Keratinocyte (primary cell): ENCODE data around the gene NHP2. TPM values are rescaled to one million over a fixed set of nuclear protein-coding genes. Genes with fewer than 3 reads are reported as not detected.

Source experiments
- DNase-seq: peaks from one replicate; pipeline ENCODE4 v3.0.0-alpha.2; 2011; ENCODE audit warnings: low read depth, missing footprints, low spot score
- FAIRE-seq: peaks from 2 replicates; lab custom pipeline; 2011; peaks lifted over from hg19 to GRCh38; lab: Jason Lieb, UNC
- H2AFZ ChIP-seq: 2 replicates; pipeline ENCODE4 v1.6.0; 2012; ENCODE audit warnings: low read length, control low read depth, inconsistent platforms; ENCODE audit not compliant: control insufficient read depth
- H3K27ac ChIP-seq: 2 replicates; pipeline ENCODE4 v1.5.1; 2011; ENCODE audit warnings: low read length; ENCODE audit not compliant: control insufficient read depth, insufficient read depth
- H3K27me3 ChIP-seq: 3 replicates; pipeline ENCODE4 v1.6.0; 2011; ENCODE audit warnings: low read length; ENCODE audit not compliant: control insufficient read depth, insufficient read depth; ENCODE audit errors: extremely low read depth
- H3K36me3 ChIP-seq, 2 experiments: 2 replicates in 1 of 2; 3 replicates in 1 of 2; pipeline ENCODE4 v1.5.1; 2011; ENCODE audit warnings: low read length in 2 of 2, mild to moderate bottlenecking in 1 of 2; ENCODE audit not compliant: control insufficient read depth in 2 of 2, insufficient read depth in 2 of 2; ENCODE audit errors: extremely low read depth in 1 of 2
- H3K4me1 ChIP-seq: 3 replicates; pipeline ENCODE4 v1.5.1; 2011; ENCODE audit warnings: low read length; ENCODE audit not compliant: control insufficient read depth, insufficient read depth; ENCODE audit errors: extremely low read depth
- H3K4me2 ChIP-seq: 3 replicates; pipeline ENCODE4 v1.6.0; 2011; ENCODE audit warnings: low read depth, low read length; ENCODE audit not compliant: control insufficient read depth, insufficient read depth; ENCODE audit errors: extremely low read depth
- H3K4me3 ChIP-seq, 3 experiments: fragments of 200-600 bp in 1 of 3; sonication (generic) in 1 of 3; 2 replicates in 2 of 3; 3 replicates in 1 of 3; pipeline ENCODE4 v1.5.1; 2011 to 2016; ENCODE audit warnings: low read length in 3 of 3, mild to moderate bottlenecking in 3 of 3, control low read depth in 2 of 3, inconsistent platforms in 1 of 3, low read depth in 1 of 3, mixed read lengths in 1 of 3, mixed run types in 1 of 3, moderate library complexity in 1 of 3; ENCODE audit not compliant: control insufficient read depth in 2 of 3, insufficient read depth in 2 of 3; ENCODE audit errors: extremely low read depth in 1 of 3
- H3K79me2 ChIP-seq: 2 replicates; pipeline ENCODE4 v1.6.0; 2012; ENCODE audit warnings: low read length; ENCODE audit not compliant: control insufficient read depth, insufficient read depth
- H3K9ac ChIP-seq: 3 replicates; pipeline ENCODE4 v1.6.0; 2011; ENCODE audit warnings: low read length; ENCODE audit not compliant: control insufficient read depth, insufficient read depth; ENCODE audit errors: extremely low read depth
- H3K9me1 ChIP-seq: 3 replicates; pipeline ENCODE4 v1.6.0; 2011; ENCODE audit warnings: low read length; ENCODE audit not compliant: control insufficient read depth, insufficient read depth; ENCODE audit errors: extremely low read depth
- H3K9me3 ChIP-seq: 2 replicates; pipeline ENCODE4 v1.5.1; 2012; ENCODE audit warnings: low read depth, low read length; ENCODE audit not compliant: control insufficient read depth
- H4K20me1 ChIP-seq: 3 replicates; pipeline ENCODE4 v1.6.0; 2011; ENCODE audit warnings: low read length; ENCODE audit not compliant: control insufficient read depth, insufficient read depth; ENCODE audit errors: extremely low read depth
- CTCF ChIP-seq, 3 experiments: IDR thresholded peaks in 1 of 3; conservative IDR thresholded peaks in 1 of 3; optimal IDR thresholded peaks in 1 of 3; 2 replicates in 2 of 3; 3 replicates in 1 of 3; pipeline versions ENCODE3 to v1.5.1; 2011; ENCODE audit warnings: low read length in 3 of 3, mild to moderate bottlenecking in 3 of 3, moderate library complexity in 2 of 3, control low read depth in 1 of 3, inconsistent platforms in 1 of 3; ENCODE audit not compliant: insufficient read depth in 2 of 3; ENCODE audit errors: extremely low read depth in 1 of 3
- EZH2 ChIP-seq: IDR thresholded peaks from one replicate; pipeline ENCODE4 v1.6.1; 2012; ENCODE audit warnings: inconsistent platforms, mild to moderate bottlenecking, low read length, moderate library complexity
- dilution Hi-C: fragments of 300-500 bp; cut with MboI; formaldehyde crosslinking; loops from one replicate; pipeline ENCODE4 v1.7.0; 2020; ENCODE audit warnings: low sequenced_read_pairs; ENCODE audit not compliant: extremely low pct_ligation_motif_present
- polyA plus RNA-seq, 5 experiments: library from polyadenylated mRNA; depleted of rRNA in 3 of 5; stranded (reverse) in 3 of 5; stranded (forward) in 1 of 5; unstranded in 1 of 5; fragments of >200 nt; gene quantifications; 1 replicate in 1 of 5; 2 replicates in 3 of 5; 3 replicates in 1 of 5; pipeline versions ENCODE4 v1.2.1 to v1.2.3, GENCODE V29; 2011 to 2012; ENCODE audit warnings: missing spikeins in 2 of 5, low read depth in 1 of 5, low replicate concordance in 1 of 5

Gene NHP2
- polyA plus RNA-seq, 1 donor (not counting 4 experiments of a cell fraction or from before 2014, with no cell fraction given), result 186 TPM

- Histone ChIP-seq H3K9me1 (no peaks in the 10 kb centered on the region), H3K9me3 (no peaks in the 10 kb centered on the region), H3K27ac (no peak within 1 kb of the TSS), H3K4me3 (no peak within 1 kb of the TSS), H3K27me3 (no peaks in the 10 kb centered on the region), H3K4me2 (no peak within 1 kb of the TSS), H4K20me1 (no peaks in the 10 kb centered on the region), H3K79me2 (no peaks in the 10 kb centered on the region), H2AFZ (no peak within 1 kb of the TSS), H3K9ac (no peak within 1 kb of the TSS), H3K36me3 (no peaks in the 10 kb centered on the region), H3K4me1 (no peaks in the 10 kb centered on the region)
- dilution Hi-C loops, result no loop called here
- FAIRE-seq, result no peak
- no peak for DNase-seq
- TF ChIP-seq CTCF (optimal IDR thresholded peaks at IDR 0.05 in 1 of 3, IDR thresholded peaks at IDR 0.05 in 1 of 3, conservative IDR thresholded peaks at IDR 0.05 in 1 of 3; ENCODE audit: extremely low read depth in 1 of 3, insufficient read depth in 2 of 3, low read length in 3 of 3), result no peak
- no peak for TF ChIP-seq EZH2
These were observed 33.3 kb upstream of the NHP2 start, which contains the start of gene GMCL2 for GRCh38 chr5:178187014-178187413. GMCL2 (minus strand) TSS chr5:178187371; CDS start chr5:178187299, 72 bp downstream.

- DNase-seq (no peak), FAIRE-seq (no peak)
- H3K36me3 ChIP-seq, result no peaks in the 10 kb centered on the region
- H3K27me3 ChIP-seq, result no peaks in the 10 kb centered on the region
- H3K9me3 ChIP-seq, result no peaks in the 10 kb centered on the region
- dilution Hi-C loops, result no loop called here
- TF ChIP-seq CTCF (optimal IDR thresholded peaks at IDR 0.05 in 1 of 3, IDR thresholded peaks at IDR 0.05 in 1 of 3, conservative IDR thresholded peaks at IDR 0.05 in 1 of 3; ENCODE audit: extremely low read depth in 1 of 3, insufficient read depth in 2 of 3, low read length in 3 of 3) (no peak), EZH2 (no peak)
- no peak overlapping the region for H3K4me3 ChIP-seq
- no peaks in the 10 kb centered on the region for H3K79me2 ChIP-seq
- no peaks in the 10 kb centered on the region for H3K4me1 ChIP-seq
- H4K20me1 ChIP-seq, result no peaks in the 10 kb centered on the region
- no peaks in the 10 kb centered on the region for H3K9me1 ChIP-seq
- no peak overlapping the region for H3K9ac ChIP-seq
- H3K27ac ChIP-seq, result no peak overlapping the region
- no peak overlapping the region for H3K4me2 ChIP-seq
- H2AFZ ChIP-seq, result no peak overlapping the region
These were observed 32.7 kb upstream of the NHP2 start for GRCh38 chr5:178186427-178186826.
